T-helper 1 cell (primary cell): ENCODE measurements around the gene MAP3K5.

Source experiments
- DNase-seq, 5 donors: peaks; one replicate each; pipeline ENCODE4 v3.0.0-alpha.2; 2012 to 2020

Gene MAP3K5

DNA sequence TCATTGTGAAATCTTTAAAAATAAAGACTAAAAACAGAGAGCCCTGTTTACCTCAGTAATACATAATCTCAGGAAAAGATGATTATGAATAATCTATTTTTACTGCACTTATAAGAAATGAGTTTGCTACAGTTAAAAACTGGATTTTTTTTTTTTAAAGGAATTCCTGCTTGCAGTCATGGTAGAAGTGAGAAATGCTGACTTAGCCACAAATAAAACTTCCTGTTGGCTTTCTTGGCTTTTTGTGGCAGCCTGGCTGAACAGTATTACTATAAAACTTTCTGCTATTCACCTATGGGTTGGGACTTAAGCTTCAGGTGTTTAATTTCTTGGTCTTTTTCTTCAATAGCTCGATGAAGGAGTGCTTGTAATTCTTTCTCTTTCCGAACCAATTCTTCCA is 230.1 kb downstream of the MAP3K5 start:
- no peak for DNase-seq

DNA sequence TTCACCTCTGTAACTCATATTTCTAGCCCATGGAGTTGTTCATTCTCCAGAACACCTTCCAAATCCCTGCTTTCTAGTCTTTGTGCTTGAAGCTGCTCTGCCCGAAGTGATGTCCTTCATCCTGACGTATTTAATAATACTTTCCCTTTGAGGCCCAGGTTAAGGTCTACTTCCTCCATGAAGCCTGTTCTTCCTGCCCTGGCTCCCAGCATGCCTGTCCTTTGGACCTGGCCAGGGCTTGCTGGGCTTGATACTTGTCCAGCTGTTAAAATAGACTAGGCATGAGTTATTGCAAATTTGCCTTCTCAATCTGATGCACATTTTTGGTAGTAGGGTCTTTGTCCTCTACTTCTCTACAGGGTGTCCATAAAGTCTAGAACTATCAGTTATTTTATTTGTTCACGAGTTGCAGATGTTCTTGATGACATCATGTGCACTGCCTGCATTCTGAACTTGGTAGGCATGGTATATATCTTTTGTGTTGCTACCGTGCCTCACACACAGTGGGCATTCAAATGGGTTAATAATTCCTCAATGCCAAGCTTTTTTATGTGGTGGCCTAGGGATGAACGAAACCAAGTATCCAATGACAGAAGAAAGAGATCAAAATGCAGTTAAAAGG is 239.0 kb downstream of the MAP3K5 start:
- DNase-seq = no peak

DNA sequence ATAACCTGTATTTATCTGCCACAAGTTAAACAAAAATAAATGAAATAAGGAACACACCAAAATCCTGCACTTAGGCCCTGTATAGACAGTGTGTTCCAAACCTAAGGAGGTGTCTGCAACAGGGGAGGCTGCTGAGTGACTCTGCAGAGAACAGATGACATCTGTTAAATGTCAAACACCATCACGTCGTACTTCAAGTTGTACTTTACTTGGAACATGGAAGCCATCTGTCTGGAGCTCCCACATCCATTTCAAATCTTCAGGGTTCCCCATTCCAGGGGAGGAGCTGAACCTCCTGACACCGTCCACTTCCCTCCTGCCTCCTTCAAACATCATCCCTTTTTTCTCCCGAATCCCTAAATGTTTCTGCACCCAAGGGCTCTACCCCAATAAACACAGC is 240.2 kb downstream of the MAP3K5 start:
- no peak for DNase-seq

GRCh38 chr6:136551103-136551502 is 241.2 kb downstream of the MAP3K5 start:
- no peak for DNase-seq

- peak; percentile 34 to 71 (median 62) for DNase-seq
Observed at GRCh38 chr6:136550330-136551071, 241.8 kb downstream of the MAP3K5 start, which contains the start of gene MAP7. Gene MAP7, minus strand, starts transcription at chr6:136550422. Its CDS starts 14 bp downstream, at chr6:136550408.

DNA sequence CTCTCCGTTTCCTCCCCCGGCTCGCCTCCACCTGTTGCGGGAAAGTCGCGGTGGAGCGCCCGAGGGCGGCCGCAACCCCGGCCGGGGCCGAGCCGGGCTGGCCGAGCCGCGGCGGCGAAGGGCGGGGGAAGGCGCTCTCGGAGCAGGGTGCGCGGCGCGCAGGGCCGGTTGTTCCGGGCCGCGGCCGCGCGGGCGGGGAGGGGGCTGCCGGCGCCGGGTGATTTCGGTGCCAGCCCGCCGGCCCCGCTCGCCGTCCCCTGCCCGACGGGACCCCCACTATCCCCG is 242.3 kb downstream of the MAP3K5 start:
- no peak for DNase-seq

DNA sequence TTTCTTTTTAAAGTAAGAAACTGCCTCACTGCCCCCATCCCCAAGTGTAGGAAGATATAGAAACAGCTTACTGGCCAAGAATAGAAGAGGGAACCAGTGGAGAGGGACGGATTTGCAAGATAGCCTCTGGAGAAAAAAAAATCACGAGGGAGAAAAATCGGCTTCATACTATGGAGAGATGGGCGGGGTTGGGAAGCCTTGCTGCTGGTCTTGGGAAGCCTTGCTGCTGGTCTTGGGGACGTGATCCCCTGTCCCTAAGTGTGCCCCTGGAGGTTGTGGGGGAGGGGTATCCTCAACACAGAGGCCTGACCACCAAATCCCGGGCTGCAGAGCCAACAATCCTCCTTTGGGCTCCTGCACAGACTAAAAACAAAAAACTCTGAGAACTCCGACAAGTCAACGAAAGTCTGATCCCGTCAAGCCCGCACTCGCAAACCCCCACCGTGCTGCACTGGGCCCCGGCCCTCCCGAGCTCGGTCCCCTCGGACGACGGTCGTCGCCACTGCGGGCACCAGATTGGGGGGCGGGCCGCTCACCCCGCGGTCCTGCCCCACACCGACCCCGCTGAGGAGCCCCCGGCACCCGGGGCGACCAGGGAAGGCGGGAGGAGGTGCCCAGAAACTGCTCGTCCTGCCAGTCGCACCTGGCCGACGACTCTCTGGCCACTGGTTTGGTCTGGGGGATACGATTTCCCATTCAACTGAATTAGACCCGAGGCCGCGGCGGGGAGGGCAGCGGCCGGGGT is 242.8 kb downstream of the MAP3K5 start:
- peak in 1 of 5 donors; percentile 4 for DNase-seq

DNA sequence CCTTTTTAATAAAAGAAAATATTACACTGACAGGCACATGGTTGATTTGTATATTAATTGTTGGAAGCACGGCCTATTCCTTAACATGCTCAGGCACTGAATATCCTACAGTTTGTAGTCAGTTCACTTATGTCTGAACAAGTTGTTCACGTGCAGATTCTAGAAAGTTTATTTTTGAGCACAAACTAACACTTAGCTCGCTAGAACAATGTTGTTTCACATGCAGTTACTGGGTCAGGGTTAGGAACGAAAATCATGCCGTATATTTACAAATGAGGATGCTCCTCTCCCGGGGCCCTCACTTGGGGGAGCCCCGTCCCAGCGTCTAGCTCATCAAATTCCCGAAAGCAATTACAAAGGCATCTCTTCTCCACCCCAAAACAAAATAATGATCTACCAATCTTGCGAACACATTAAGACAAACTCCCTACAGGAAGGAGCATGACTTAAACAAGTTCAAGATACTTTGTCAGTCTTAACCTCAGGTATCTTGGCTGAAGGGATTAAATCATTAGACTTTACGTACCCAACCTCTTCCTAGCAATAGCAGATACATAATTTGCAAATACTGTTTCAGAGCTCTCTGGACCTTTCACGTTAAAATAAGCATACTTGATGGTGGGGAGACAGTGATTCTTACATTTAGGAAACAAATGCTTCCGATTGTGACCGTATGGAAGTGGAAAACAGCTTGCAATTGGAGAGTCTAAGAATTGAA is 243.5 kb downstream of the MAP3K5 start:
- no peak for DNase-seq

- no peak for DNase-seq
Observed at GRCh38 chr6:136547871-136548270, 244.4 kb downstream of the MAP3K5 start.

GRCh38 chr6:136547336-136547735 is 244.9 kb downstream of the MAP3K5 start:
- DNase-seq = no peak

GRCh38 chr6:136546331-136546730 is 245.9 kb downstream of the MAP3K5 start:
- DNase-seq = no peak

DNA sequence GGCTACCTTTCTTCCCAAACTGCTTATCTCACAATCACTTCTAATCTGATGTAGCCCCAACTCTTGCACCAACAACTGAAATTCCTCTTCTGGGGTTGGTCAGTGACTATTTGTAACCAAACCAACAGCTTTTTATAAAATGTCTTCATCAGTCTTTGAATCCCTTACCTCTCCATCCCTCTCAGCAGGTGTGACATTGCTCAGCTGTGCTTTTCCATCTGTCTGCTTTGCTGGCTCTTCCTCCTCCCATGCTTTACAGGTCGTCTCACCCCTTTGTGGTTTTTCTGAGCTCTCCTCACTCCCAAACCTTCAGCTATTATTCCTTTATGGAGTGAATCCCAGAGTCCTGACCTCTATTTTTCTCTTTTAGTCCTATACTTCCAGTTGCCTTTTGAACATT is 248.0 kb downstream of the MAP3K5 start:
- DNase-seq = no peak

- DNase-seq = no peak
Observed at GRCh38 chr6:136541395-136541794, 250.9 kb downstream of the MAP3K5 start.

DNA sequence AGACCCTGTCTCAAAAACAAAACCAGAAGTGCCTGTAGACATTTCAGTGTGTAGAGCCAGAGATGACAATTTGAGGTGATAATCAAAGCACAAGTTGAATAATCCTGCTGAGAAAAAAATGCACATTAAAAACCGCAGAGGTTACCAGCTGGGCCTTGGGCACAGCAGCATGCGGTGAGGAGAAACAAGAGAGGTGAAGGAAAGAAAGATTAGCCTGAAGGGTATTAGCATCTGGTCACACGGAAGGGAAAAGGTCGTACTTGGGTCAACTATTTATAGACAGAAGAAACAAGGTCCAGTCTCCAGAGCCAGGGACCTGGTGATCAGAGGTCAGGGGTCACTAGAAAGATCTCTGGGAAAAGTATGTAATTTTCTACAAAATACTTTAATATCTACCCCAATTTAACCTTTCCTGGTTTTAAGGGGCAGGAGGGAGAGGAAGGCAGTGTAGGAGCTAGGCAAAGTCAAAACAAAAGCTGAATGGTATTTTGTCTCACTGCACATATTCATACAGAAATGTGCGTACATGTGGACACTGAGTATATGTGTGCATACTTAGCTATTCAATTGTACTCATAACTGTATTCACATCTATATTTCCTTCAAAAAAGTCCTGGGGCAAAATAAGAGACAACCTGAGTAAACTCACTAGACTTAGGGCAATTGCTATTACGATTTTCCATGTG is 252.2 kb downstream of the MAP3K5 start:
- no peak for DNase-seq

GRCh38 chr6:136538836-136539235 is 253.4 kb downstream of the MAP3K5 start:
- no peak for DNase-seq

GRCh38 chr6:136535880-136536650 is 256.2 kb downstream of the MAP3K5 start:
- DNase-seq = no peak

DNA sequence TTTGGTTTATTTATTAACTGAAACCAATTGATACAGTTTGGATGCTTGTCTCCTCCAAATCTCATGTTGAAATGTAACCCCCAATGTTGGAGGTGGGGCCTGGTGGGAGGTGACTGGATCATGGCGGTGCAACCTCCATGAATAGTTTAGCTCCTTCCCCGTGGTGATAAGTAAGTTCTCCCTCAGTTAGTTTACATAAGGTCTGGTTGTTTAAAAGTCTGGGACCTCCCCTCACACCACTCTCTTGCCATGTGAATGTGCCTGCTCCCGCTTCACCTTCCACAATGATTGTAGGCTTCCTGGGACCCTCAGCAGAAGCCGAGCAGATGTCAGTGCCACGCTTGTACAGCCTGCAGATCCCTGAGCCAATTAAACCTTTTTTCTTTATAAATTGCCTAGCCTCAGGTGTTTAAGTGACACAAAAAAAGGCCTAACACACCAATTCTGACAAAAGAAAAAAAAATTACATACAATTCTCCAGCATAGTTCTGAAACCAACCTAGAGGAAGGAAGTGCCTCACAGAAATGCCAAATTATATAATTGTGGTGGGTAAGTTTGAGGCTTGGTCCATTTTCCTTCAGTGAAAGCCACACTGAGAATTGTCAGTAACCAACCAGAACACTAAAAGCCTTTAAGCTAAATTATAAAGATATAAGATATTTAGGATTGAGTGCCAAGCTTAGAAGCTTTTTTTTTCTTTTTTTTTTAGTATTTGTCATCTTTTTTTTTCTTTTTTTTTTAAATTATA is 257.1 kb downstream of the MAP3K5 start:
- DNase-seq = no peak

DNA sequence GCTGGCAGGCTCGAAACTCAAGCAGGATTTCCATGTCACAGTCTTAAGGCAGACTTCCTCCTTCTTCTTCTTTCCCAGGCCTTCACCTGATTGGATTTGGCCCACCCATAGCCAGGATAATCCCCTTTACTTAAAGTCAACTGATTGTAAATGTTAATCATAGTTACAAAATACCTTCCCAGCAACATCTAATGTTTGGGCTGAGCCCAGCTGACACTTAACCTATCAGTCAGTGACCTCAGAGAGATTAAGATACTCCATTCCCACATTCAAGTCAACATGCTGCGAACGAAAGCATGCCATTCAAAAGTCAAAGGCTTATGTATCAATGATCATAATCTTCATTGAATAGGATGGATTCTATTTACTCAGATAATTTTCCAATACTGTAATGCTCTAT is 258.0 kb downstream of the MAP3K5 start:
- DNase-seq = no peak

- no peak for DNase-seq
Observed at GRCh38 chr6:136533487-136533886, 258.8 kb downstream of the MAP3K5 start.

GRCh38 chr6:136532030-136532429 is 260.2 kb downstream of the MAP3K5 start:
- no peak for DNase-seq

DNA sequence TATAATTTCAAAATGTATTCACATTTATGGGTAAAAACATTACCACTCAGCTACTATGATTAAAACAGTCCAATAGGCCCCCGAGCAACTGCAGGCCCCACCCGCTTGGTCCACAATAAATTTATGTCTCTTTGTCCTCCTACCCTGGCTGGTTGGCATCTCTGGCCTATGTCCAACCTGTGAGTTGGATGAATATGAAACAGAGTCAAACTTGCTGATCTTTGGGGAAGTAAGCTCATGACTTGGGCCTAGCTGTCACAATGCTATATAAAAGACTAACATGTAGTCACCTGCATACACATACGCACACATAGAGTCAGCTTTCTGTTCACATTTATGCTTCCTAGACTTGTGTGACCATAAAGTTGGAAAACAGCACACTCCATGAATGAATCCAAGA is 262.6 kb downstream of the MAP3K5 start:
- no peak for DNase-seq
